GM21367 (cell line): ENCODE data around the gene NWD2.
"Not testable (repeated sequence)": the region's sequence is repeated elsewhere in the genome, so short reads cannot be mapped to it uniquely, and the experiment has no call there.

ENCODE experiments used
- ATAC-seq: cut with Tn5 transposase; IDR thresholded peaks from one replicate; pipeline ENCODE4 v1.9.1; 2021; ENCODE audit not compliant: unreplicated experiment

The NWD2 gene

DNA sequence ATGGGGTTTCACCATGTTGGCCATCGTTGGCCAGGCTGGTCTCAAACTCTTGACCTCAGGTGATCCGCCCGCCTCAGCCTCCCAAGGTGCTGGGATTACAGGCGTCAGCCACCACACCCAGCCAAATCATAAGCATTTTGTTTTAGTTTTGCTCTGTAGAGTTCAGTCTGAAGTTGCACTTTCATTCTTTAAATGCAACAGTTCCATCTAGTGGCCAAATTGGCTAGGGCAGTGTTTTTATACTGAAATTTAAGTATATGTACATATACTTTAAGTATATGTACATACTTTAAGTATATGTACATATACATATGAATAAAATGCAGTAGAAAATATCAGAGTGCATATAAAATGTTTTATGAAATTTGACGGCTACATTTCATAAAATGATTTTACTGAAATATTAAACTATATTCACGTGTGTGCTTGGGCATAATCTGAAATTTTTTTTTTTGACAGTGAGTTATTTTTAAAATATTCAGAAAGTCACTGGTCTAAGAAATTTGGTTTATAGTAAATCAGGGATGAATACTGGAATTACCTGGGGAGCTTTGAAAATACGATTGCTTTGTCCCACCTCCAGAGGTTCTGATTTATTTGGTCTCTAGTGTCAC is 145.5 kb downstream of the NWD2 start:
- peak; percentile 58 for ATAC-seq

DNA sequence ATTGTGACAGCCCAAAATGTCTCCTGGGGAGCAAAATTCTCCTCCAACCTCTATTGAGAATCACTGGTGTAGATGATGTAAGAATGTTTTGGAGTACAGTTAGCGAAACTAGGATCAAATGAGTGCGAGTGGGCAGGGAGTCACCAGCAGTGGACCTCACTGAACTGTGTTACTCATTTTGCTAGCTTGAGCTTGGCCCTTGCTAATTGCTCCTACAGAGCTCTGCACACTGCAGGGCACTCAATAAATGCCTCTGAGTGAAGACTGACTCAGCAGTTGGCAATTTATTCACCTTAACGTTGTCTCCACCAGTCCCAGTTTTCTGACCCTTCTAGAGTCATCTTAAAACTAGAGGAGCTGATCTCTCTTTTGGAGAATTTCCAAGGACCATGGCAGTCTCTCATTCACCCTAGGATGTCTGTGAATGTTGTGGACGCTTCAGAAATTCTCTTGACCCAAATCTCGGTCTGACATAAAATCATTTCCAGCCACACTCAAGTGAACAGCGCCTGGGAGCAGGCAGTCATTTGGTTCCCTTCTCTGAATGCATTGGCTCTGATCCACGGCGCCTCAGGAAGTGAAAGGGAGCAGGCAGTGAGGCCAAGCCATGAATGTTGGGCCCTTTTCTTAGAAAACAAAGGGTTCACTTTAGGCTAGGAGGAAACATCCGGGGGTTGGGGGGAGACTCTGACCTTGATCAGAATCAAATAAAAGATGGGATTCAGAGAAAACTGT is 148.1 kb downstream of the NWD2 start:
- no peak for ATAC-seq

DNA sequence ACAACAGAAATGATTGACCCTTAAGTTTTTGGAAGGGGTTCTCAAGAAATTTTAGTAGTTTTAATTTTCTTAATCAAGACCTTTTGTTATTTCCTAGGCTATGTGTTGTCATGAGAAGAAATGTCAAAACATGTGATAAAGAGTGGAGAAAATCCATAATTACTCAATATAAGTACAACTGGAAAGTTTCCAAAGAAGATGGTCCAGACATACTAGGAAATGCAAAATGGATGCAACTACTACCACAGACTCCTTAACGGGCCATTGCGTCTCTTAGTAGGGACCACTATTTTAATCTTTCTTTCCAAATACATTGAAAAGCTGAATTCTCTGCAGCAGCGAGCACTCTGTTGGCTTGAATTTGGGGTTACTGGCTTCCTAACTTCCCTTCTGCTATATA is 148.8 kb downstream of the NWD2 start:
- ATAC-seq: no peak

GRCh38 chr4:37393889-37394288 is 149.3 kb downstream of the NWD2 start:
- ATAC-seq: peak; percentile 53

GRCh38 chr4:37397505-37397904 is 153.0 kb downstream of the NWD2 start:
- no peak for ATAC-seq

DNA sequence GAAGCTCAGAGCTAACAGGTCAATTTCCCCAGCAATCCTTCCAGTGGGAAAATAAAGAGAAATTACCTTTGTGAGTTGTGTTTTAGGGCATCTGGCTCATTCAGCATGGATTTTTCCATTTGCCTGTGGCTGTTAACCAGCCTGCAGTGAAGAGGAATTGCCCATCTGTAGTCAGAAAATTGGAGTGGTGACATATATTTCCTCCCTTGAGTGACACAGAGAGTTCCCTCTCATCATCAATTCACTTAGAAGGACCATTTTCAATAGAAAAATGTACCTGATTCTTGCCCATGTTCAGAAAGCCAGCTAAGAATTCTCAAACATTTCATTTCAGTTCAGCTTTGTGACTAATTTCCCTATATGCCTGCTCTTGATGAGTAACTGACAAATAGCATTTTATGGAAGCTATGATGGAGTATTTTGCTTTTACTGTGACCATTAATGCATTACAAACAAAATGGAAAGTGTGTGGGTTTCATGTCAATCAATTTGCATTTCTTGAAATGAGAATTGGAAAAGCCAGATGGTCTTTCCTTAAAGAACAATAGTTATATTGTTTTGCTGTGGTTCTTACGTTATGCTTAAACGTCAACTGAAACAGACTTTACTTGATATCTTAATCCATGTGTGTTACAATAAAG is 155.8 kb downstream of the NWD2 start:
- peak; percentile 82 for ATAC-seq

DNA sequence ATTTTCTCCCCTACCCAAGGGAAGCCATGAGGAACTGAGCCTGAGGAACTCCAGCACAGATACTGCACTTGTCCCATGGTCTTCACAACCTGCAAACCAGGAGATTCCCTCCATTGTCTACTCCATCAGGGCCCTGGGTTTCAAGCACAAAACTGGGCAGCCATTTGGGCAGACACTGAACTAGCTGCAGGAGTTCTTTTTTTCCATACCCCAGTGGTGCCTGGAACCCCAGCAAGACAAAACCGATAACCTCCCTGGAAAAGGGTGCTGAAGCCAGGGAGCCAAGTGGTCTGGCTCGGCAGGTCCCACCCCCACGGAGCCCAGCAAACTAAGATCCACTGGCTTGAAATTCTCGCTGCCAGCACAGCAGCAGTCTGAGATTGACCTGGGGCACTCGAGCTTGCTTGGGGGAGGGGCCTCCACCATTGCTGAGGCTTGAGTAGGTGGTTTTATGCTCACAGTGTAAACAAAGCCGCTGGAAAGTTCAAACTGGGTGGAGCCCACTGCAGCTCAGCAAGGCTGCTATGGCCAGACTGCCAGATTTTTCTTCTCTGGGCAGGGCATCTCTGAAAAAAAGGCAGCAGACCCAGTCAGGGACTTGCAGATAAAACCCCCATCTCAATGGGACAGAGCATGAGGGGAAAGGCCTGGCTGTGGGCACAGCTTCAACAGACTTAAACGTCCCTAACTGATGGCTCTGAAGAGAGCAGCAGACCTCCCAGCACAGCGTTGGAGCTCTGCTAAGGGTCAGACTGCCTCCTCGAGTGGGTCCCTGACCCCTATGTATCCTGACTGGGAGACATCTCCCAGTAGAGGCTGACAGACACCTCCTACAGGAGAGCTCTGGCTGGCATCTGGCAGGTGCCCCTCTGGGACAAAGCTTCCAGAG is 163.6 kb downstream of the NWD2 start:
- ATAC-seq: not testable (repeated sequence)

- not testable (repeated sequence) for ATAC-seq
Observed at GRCh38 chr4:37413612-37414011, 169.1 kb downstream of the NWD2 start.

DNA sequence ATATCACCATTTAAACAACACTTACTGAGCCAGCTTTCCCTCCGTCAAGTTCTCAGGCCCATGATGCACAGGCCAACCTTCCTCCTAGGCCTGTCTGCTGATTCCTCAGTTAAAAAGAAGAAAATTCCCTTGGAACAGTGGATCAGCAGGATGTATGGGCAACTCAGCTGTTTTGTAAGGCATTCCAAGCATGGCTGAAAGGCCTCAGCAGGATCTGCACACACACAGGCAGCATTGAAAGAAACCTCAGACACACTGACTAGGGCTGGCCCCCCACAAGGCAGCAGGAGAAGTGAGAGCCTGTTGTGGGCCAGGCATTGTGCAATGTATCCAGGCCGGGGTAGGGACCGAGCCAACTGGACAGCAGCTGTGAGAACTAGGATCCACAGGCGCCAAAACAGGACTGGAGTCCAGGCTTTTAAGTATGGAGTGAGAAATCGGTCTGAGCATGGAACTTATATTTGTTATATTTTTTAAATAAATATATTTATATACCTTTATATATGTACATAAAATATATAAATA is 171.4 kb downstream of the NWD2 start:
- ATAC-seq: no peak

- ATAC-seq: no peak
Observed at GRCh38 chr4:37421614-37422013, 177.1 kb downstream of the NWD2 start.

DNA sequence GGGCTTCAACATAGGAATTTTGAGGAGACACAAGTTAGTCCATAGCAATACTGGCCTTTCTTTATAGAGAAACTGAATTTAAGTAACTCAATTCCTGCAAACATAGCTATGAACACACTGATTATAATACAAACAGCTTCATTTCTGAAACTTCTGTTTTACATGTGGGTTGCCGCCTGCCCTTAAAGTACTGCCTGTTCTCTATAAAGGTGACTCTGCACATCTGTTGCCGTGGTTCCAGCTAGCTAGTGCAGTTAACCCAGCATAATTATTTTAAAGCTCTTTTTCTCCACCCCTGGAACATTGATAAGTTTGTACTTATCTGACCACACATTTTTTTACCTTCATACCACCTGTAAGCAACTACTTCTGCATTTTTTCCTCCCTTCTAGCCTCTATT is 177.6 kb downstream of the NWD2 start:
- no peak for ATAC-seq

DNA sequence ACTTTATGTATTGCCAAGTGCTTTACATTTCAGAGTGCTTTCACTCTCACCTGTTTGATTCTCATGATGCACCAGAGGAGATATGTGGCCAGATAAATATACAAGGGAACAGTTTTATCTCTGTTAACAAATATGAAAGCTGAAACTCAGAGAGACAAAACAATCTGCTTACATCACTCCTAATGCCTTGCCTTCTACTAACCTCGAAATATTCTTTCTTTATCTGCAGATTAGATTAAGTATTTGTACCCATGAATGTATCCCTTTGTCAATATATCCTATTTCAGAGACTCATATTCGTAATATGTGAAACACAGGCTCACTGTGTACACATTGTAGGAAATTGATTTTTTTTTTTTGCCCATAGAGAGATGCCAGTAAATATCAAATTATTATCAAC is 178.1 kb downstream of the NWD2 start:
- ATAC-seq: no peak

- no peak for ATAC-seq
Observed at GRCh38 chr4:37423310-37423709, 178.8 kb downstream of the NWD2 start.

DNA sequence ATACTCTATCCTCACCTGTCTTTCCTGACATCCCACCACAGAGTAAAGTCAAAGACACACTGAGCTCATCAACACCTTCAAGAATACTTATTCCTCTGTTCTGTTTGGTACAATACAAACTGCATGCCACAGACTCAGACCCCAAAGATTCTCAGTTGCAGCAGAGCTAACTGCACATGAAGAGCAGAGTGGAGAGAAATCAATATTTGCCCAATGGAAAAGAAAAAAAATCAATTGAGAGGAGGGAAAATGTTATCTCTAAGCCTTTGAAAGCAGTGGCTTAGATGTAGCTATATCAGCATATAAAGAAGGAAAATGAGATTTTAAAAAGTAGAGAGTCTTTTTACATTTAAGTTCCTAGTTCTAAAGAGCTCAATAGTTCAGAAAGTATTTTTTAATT is 180.2 kb downstream of the NWD2 start:
- ATAC-seq: no peak

GRCh38 chr4:37425857-37426256 is 181.3 kb downstream of the NWD2 start:
- ATAC-seq: no peak

DNA sequence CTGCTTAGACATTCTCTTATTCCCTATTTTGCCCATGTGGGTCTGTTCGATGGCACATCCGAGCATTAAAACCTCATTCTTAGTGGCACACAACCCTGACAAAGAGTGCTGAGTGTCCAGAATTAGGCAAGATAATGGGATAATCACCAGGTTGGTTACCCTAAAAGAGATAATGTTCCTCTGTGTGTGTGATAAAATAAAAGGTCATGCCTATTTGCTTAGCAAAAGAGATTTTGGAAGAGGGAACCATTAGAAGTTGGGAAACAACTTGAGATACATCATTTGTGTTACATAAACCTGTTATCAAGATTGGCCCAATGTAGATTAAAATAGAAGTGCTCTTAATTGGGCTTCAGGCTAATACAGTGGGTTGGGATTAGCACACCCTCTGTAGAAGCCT is 182.7 kb downstream of the NWD2 start:
- ATAC-seq: no peak

DNA sequence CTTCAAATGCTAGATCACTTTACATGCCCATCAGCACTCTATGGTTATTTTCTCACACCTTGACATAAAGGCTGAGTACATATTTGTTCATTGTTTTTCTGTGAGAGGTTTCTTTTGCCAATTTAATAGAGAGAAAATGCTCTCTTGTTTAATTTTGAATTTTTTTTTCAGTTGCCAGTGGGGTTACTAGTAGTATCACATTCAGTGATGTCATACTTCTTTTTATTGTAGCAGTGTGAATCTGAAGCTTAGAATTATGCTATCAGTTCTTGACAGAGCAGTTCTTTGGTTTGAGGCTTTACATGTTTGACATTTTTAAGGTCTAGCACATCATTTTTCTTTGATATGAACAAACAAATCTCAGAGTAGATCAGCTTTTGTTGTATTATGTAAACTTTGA is 185.4 kb downstream of the NWD2 start:
- ATAC-seq: no peak

DNA sequence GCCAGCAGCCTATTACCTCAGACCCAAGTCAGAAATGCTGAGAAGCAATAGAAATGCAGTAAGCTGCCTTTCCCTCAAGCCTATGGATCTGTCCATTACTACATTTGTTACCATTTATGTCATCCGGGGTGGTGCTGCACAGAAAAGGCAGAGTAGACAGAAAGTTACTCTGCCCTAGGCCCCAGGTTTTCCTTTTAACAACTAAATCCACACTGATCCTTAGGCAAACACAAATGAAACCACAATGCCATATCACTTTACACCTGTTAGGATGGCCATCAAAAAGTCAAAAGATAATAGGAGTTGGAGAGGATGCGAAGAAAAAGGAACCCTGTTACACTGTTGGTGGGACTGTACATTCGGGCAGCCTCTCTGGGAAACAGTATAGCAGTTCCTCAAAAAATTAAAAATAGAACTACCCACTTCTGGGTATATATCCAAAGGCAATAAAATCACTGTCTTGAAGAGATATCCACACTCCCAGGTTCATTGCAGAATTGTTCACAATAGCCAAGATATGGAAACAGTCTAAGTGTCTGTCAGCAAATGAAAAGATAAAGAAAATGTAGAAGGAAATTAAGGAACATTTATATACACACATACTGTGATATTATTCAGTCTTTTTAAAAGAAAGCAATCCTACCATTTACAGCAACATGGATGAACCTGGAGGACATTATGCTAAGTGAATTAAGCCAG is 186.3 kb downstream of the NWD2 start:
- no peak for ATAC-seq

DNA sequence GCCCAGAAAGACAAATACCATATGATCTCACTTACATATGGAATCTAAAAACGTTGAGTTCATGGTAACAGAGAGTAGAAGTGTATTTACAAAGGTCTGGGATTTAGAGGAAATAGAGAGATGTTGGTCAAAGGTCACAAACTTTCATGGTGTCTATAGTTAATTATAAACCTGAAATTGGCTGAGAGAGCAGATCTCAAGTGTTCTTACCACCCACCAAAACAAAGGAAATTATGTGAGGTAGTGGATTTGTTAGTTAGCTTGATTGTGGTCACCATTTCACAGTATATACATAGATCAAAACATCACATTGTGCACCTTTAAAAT is 186.8 kb downstream of the NWD2 start:
- no peak for ATAC-seq

GRCh38 chr4:37434469-37434868 is 189.9 kb downstream of the NWD2 start:
- ATAC-seq: no peak

DNA sequence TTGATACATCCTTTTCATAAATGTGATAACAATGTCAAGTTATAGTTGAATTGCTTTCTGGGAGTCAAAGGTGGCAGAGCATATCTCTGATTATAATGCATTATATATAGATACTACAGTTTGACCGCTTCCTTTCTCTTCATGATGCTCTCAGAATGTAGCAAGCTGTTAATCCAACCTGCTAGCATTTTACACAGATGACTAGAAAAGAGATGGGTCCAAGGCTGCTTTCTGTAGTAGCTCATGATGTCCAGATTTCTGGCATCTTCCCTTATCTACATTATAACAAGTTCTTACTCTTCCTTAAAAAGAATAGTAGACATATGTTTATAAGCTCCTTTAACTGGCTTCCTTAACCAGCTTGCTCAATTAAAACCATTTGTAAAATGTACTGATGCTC is 192.0 kb downstream of the NWD2 start:
- ATAC-seq: no peak
